ENCODE results near the gene ZNF516.
"Not testable (repeated sequence)": the region's sequence is repeated elsewhere in the genome, so short reads cannot be mapped to it uniquely, and the experiment has no call there.

Gene ZNF516

GRCh38 chr18:76495006-76495370 lies at the start of gene ZNF516:
ZNF516 (minus strand) TSS chr18:76495242; CDS start chr18:76443054, 52,188 bp downstream.
- DNase-seq (ENCODE audit: low read depth in 2 of 2): no peak

GRCh38 chr18:76538846-76539245 lies 43.8 kb upstream of the ZNF516 start:
- no peak for DNase-seq (ENCODE audit: low read depth in 2 of 2)

- DNase-seq (ENCODE audit: low read depth in 2 of 2): no peak
These were observed 42.6 kb upstream of the ZNF516 start for GRCh38 chr18:76537621-76538020.

GRCh38 chr18:76536593-76536992 lies 41.6 kb upstream of the ZNF516 start:
- not testable (repeated sequence) for DNase-seq (ENCODE audit: low read depth in 2 of 2)

GRCh38 chr18:76532875-76533274 lies 37.8 kb upstream of the ZNF516 start:
- DNase-seq (ENCODE audit: low read depth in 2 of 2): no peak

- DNase-seq (ENCODE audit: low read depth in 2 of 2): no peak
These were observed 35.8 kb upstream of the ZNF516 start for GRCh38 chr18:76530846-76531245.

- DNase-seq (ENCODE audit: low read depth in 2 of 2): no peak
These were observed 35.3 kb upstream of the ZNF516 start for GRCh38 chr18:76530391-76530790.

- no peak for DNase-seq (ENCODE audit: low read depth in 2 of 2)
These were observed 34.4 kb upstream of the ZNF516 start for GRCh38 chr18:76529433-76529811.

- no peak for DNase-seq (ENCODE audit: low read depth in 2 of 2)
These were observed 33.7 kb upstream of the ZNF516 start for GRCh38 chr18:76528477-76529432.

GRCh38 chr18:76525911-76526310 lies 30.9 kb upstream of the ZNF516 start:
- no peak for DNase-seq (ENCODE audit: low read depth in 2 of 2)

- no peak for DNase-seq (ENCODE audit: low read depth in 2 of 2)
These were observed 30.1 kb upstream of the ZNF516 start for GRCh38 chr18:76524900-76525698.

GRCh38 chr18:76524477-76524876 lies 29.4 kb upstream of the ZNF516 start:
- no peak for DNase-seq (ENCODE audit: low read depth in 2 of 2)

- DNase-seq (ENCODE audit: low read depth in 2 of 2): no peak
These were observed 27.5 kb upstream of the ZNF516 start for GRCh38 chr18:76522551-76522950.

GRCh38 chr18:76522122-76522503 lies 27.1 kb upstream of the ZNF516 start:
- no peak for DNase-seq (ENCODE audit: low read depth in 2 of 2)

- no peak for DNase-seq (ENCODE audit: low read depth in 2 of 2)
These were observed 26.5 kb upstream of the ZNF516 start for GRCh38 chr18:76521417-76522121.

- no peak for DNase-seq (ENCODE audit: low read depth in 2 of 2)
These were observed 24.0 kb upstream of the ZNF516 start for GRCh38 chr18:76518860-76519538.

- no peak for DNase-seq (ENCODE audit: low read depth in 2 of 2)
These were observed 23.2 kb upstream of the ZNF516 start for GRCh38 chr18:76518123-76518859.

GRCh38 chr18:76515576-76515975 lies 20.5 kb upstream of the ZNF516 start:
- DNase-seq (ENCODE audit: low read depth in 2 of 2): no peak

- no peak for DNase-seq (ENCODE audit: low read depth in 2 of 2)
These were observed 19.5 kb upstream of the ZNF516 start for GRCh38 chr18:76514573-76514972.

- no peak for DNase-seq (ENCODE audit: low read depth in 2 of 2)
These were observed 12.9 kb upstream of the ZNF516 start for GRCh38 chr18:76507830-76508385.
